ENCODE measurements around the gene FBXL5.

Gene FBXL5

GRCh38 chr4:15677507-15677988 lies 22.4 kb upstream of the FBXL5 start:
- no peak for DNase-seq (ENCODE audit: low read depth in 1 of 2, low spot score in 1 of 2)

GRCh38 chr4:15676899-15677298 lies 21.7 kb upstream of the FBXL5 start:
- DNase-seq (ENCODE audit: low read depth in 1 of 2, low spot score in 1 of 2) = no peak

GRCh38 chr4:15676039-15676438 lies 20.9 kb upstream of the FBXL5 start:
- DNase-seq (ENCODE audit: low read depth in 1 of 2, low spot score in 1 of 2) = no peak

- no peak for DNase-seq (ENCODE audit: low read depth in 1 of 2, low spot score in 1 of 2)
Observed at GRCh38 chr4:15675356-15675755, 20.2 kb upstream of the FBXL5 start.

GRCh38 chr4:15674926-15675325 lies 19.8 kb upstream of the FBXL5 start:
- DNase-seq (ENCODE audit: low read depth in 1 of 2, low spot score in 1 of 2) = no peak

GRCh38 chr4:15674046-15674445 lies 18.9 kb upstream of the FBXL5 start:
- DNase-seq (ENCODE audit: low read depth in 1 of 2, low spot score in 1 of 2) = no peak

- DNase-seq (ENCODE audit: low read depth in 1 of 2, low spot score in 1 of 2) = no peak
Observed at GRCh38 chr4:15673337-15673736, 18.2 kb upstream of the FBXL5 start.

GRCh38 chr4:15672101-15672500 lies 16.9 kb upstream of the FBXL5 start:
- DNase-seq (ENCODE audit: low read depth in 1 of 2, low spot score in 1 of 2) = no peak

- no peak for DNase-seq (ENCODE audit: low read depth in 1 of 2, low spot score in 1 of 2)
Observed at GRCh38 chr4:15670576-15670975, 15.4 kb upstream of the FBXL5 start.

GRCh38 chr4:15668566-15669435 lies 13.6 kb upstream of the FBXL5 start:
- DNase-seq (ENCODE audit: low read depth in 1 of 2, low spot score in 1 of 2) = no peak

- no peak for DNase-seq (ENCODE audit: low read depth in 1 of 2, low spot score in 1 of 2)
Observed at GRCh38 chr4:15667006-15667405, 11.8 kb upstream of the FBXL5 start.

- no peak for DNase-seq (ENCODE audit: low read depth in 1 of 2, low spot score in 1 of 2)
Observed at GRCh38 chr4:15665753-15666365, 10.7 kb upstream of the FBXL5 start.

- DNase-seq (ENCODE audit: low read depth in 1 of 2, low spot score in 1 of 2) = no peak
Observed at GRCh38 chr4:15659768-15660570, 4.8 kb upstream of the FBXL5 start.

- no peak for DNase-seq (ENCODE audit: low read depth in 1 of 2, low spot score in 1 of 2)
Observed at GRCh38 chr4:15658781-15659180, 3.6 kb upstream of the FBXL5 start.

- DNase-seq (ENCODE audit: low read depth in 1 of 2, low spot score in 1 of 2) = no peak
Observed at GRCh38 chr4:15658136-15658770, 3.1 kb upstream of the FBXL5 start.

GRCh38 chr4:15657366-15657765 lies 2.2 kb upstream of the FBXL5 start:
- no peak for DNase-seq (ENCODE audit: low read depth in 1 of 2, low spot score in 1 of 2)

- no peak for DNase-seq (ENCODE audit: low read depth in 1 of 2, low spot score in 1 of 2)
Observed at GRCh38 chr4:15656038-15656470, 897 bp upstream of the FBXL5 start.

- peak; percentile 16 to 32 for DNase-seq (ENCODE audit: low read depth in 1 of 2, low spot score in 1 of 2)
Observed at GRCh38 chr4:15654593-15655222, 449 bp downstream of the FBXL5 start.

GRCh38 chr4:15653864-15654592 lies 1.1 kb downstream of the FBXL5 start:
- no peak for DNase-seq (ENCODE audit: low read depth in 1 of 2, low spot score in 1 of 2)

- DNase-seq (ENCODE audit: low read depth in 1 of 2, low spot score in 1 of 2) = no peak
Observed at GRCh38 chr4:15653420-15653819, 1.7 kb downstream of the FBXL5 start.
